ENCODE data around the gene SLC38A4. TPM values are rescaled to one million over a fixed set of nuclear protein-coding genes. Genes with fewer than 3 reads are reported as not detected.
"Not testable (repeated sequence)": the region's sequence is repeated elsewhere in the genome, so short reads cannot be mapped to it uniquely, and the experiment has no call there.

SLC38A4 gene
- total RNA-seq, 1 experiment from 2014 or later, result 0.96 TPM

DNA sequence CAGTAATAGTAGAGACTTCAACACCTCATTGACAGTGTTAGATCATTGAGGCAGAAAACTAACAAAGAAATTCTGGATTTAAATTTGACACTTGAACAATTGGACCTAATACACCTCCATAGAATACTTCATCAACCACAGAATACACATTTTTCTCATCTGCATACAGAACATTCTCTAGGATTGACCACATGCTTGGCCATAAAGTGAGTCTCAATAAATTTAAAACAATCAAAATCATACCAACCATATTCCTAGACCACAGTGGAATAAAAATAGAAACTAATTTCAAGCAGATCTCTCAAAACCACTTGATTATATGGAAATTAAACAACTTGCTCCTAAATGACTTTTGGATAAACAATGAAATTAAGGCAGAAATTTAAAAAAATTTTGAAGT is 82.3 kb downstream of the SLC38A4 start:
- Histone ChIP-seq H3K9me3 (ENCODE audit: control insufficient read depth, low read depth, low read length) (no peaks in the 10 kb centered on the region), H3K56ac (ENCODE audit: insufficient read length, low read depth, low read length) (no peak overlapping the region), H3T11ph (ENCODE audit: low read length) (no peak overlapping the region), H3K23ac (ENCODE audit: insufficient read length, low read depth, low read length) (no peak overlapping the region), H2BK15ac (ENCODE audit: low read depth, low read length) (no peak overlapping the region), H3K79me2 (ENCODE audit: insufficient read depth, low read length) (no peaks in the 10 kb centered on the region), H3K14ac (ENCODE audit: insufficient read depth, low read length) (no peak overlapping the region), H2AFZ (ENCODE audit: low read length) (no peak overlapping the region), H4K5ac (ENCODE audit: insufficient read length, low read depth, low read length) (no peak overlapping the region), H2BK120ac (ENCODE audit: low read depth, low read length, poor library complexity, severe bottlenecking) (no peak overlapping the region), H3K79me1 (ENCODE audit: insufficient read depth, low read depth, low read length, poor library complexity, severe bottlenecking) (no peaks in the 10 kb centered on the region), H2AK5ac (ENCODE audit: insufficient read length, low read length) (no peak overlapping the region), H3K4me2 (ENCODE audit: insufficient read depth, insufficient read length, low read length) (no peak overlapping the region), H2BK5ac (ENCODE audit: insufficient read length, low read length) (no peak overlapping the region), H4K20me1 (ENCODE audit: control insufficient read depth, insufficient read depth, insufficient read length) (no peaks in the 10 kb centered on the region), H3K27me3 (ENCODE audit: insufficient read depth, low read length) (no peaks in the 10 kb centered on the region), H3K27ac (ENCODE audit: insufficient read length, low read depth, low read length) (no peak overlapping the region), H2BK12ac (ENCODE audit: insufficient read length, low read depth, low read length) (no peak overlapping the region), H3K23me2 (ENCODE audit: insufficient read length, low read depth, low read length, poor library complexity, severe bottlenecking) (no peaks in the 10 kb centered on the region), H3K18ac (ENCODE audit: insufficient read length, low read depth, low read length) (no peak overlapping the region), H2BK20ac (ENCODE audit: low read depth, low read length, poor library complexity, severe bottlenecking) (no peak overlapping the region), H3K4ac (ENCODE audit: low read depth, low read length) (no peak overlapping the region), H4K8ac (replicated peaks; ENCODE audit: insufficient read length, low read depth, low read length) (no peak overlapping the region), H4K91ac (ENCODE audit: insufficient read length, low read depth, low read length) (no peak overlapping the region), H3K4me1 (ENCODE audit: insufficient read depth, low read length) (no peaks in the 10 kb centered on the region), H3K9ac (ENCODE audit: extremely low read depth, insufficient read length, low read length) (no peak overlapping the region)
- Mint-ChIP-seq H3K4me3 (no peak overlapping the region), H3K27ac (no peak overlapping the region), H3K4me1 (no peaks in the 10 kb centered on the region), H3K36me3 (ENCODE audit: insufficient read depth in 1 of 3, low read depth in 3 of 3) (peaks cover 0 to 6% (median 0%) of the 10 kb centered on the region in 3 experiments; a peak in 3 of 7 replicates), H3K27me3 (ENCODE audit: low read depth) (no peaks in the 10 kb centered on the region; the same call in 1 of the 2 replicates), H3K9me3 (peaks cover 19 to 21% of the 10 kb centered on the region in 2 experiments; a peak in 4 of 5 replicates)
- TF ChIP-seq, protein P1, sequence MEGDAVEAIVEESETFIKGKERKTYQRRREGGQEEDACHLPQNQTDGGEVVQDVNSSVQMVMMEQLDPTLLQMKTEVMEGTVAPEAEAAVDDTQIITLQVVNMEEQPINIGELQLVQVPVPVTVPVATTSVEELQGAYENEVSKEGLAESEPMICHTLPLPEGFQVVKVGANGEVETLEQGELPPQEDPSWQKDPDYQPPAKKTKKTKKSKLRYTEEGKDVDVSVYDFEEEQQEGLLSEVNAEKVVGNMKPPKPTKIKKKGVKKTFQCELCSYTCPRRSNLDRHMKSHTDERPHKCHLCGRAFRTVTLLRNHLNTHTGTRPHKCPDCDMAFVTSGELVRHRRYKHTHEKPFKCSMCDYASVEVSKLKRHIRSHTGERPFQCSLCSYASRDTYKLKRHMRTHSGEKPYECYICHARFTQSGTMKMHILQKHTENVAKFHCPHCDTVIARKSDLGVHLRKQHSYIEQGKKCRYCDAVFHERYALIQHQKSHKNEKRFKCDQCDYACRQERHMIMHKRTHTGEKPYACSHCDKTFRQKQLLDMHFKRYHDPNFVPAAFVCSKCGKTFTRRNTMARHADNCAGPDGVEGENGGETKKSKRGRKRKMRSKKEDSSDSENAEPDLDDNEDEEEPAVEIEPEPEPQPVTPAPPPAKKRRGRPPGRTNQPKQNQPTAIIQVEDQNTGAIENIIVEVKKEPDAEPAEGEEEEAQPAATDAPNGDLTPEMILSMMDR (conservative IDR thresholded peaks at IDR 0.05), result no peak
- DNase-seq, result no peak

DNA sequence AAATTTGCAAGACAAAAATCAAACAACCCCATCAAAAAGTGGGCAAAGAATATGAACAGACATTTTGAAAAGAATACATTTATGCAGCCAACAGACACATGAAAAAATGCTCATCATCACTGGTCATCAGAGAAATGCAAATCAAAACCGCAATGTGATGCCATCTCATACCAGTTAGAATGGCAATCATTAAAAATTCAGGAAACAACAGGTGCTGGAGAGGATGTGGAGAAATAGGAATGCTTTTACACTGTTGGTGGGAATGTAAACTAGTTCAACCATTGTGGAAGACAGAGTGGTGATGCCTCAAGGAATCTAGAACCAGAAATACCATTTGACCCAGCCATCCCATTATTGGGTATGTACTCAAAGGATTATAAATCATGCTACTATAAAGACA is 83.5 kb downstream of the SLC38A4 start:
- not testable (repeated sequence) for H3K27me3 Mint-ChIP-seq (ENCODE audit: low read depth); H3K27me3 ChIP-seq (ENCODE audit: insufficient read depth, low read length); H3K4me2 ChIP-seq (ENCODE audit: insufficient read depth, insufficient read length, low read length); H3K27ac Mint-ChIP-seq; H3K23me2 ChIP-seq (ENCODE audit: insufficient read length, low read depth, low read length, poor library complexity, severe bottlenecking); H2BK120ac ChIP-seq (ENCODE audit: low read depth, low read length, poor library complexity, severe bottlenecking); H3K4me3 Mint-ChIP-seq; H2AK5ac ChIP-seq (ENCODE audit: insufficient read length, low read length); H3K18ac ChIP-seq (ENCODE audit: insufficient read length, low read depth, low read length); H4K20me1 ChIP-seq (ENCODE audit: control insufficient read depth, insufficient read depth, insufficient read length); H2BK5ac ChIP-seq (ENCODE audit: insufficient read length, low read length); H3K9ac ChIP-seq (ENCODE audit: extremely low read depth, insufficient read length, low read length); H2BK20ac ChIP-seq (ENCODE audit: low read depth, low read length, poor library complexity, severe bottlenecking); H3K9me3 ChIP-seq (ENCODE audit: control insufficient read depth, low read depth, low read length); H3K27ac ChIP-seq (ENCODE audit: insufficient read length, low read depth, low read length); H3K23ac ChIP-seq (ENCODE audit: insufficient read length, low read depth, low read length); H3K79me2 ChIP-seq (ENCODE audit: insufficient read depth, low read length); H4K91ac ChIP-seq (ENCODE audit: insufficient read length, low read depth, low read length); H2BK15ac ChIP-seq (ENCODE audit: low read depth, low read length); H3K36me3 Mint-ChIP-seq (ENCODE audit: insufficient read depth in 1 of 3, low read depth in 3 of 3); H3K56ac ChIP-seq (ENCODE audit: insufficient read length, low read depth, low read length); H4K8ac ChIP-seq (replicated peaks; ENCODE audit: insufficient read length, low read depth, low read length); H3K4me1 ChIP-seq (ENCODE audit: insufficient read depth, low read length); H3K79me1 ChIP-seq (ENCODE audit: insufficient read depth, low read depth, low read length, poor library complexity, severe bottlenecking); H4K5ac ChIP-seq (ENCODE audit: insufficient read length, low read depth, low read length); H3K14ac ChIP-seq (ENCODE audit: insufficient read depth, low read length); H2AFZ ChIP-seq (ENCODE audit: low read length); H3K4ac ChIP-seq (ENCODE audit: low read depth, low read length); H2BK12ac ChIP-seq (ENCODE audit: insufficient read length, low read depth, low read length); H3T11ph ChIP-seq (ENCODE audit: low read length); DNase-seq; H3K4me1 Mint-ChIP-seq
- no CpG with 5 or more reads among the region's 1 CpG for WGBS (ENCODE audit: extremely low coverage, insufficient read length, low lambda C conversion rate)
- peaks cover 26 to 32% of the 10 kb centered on the region in 2 experiments for H3K9me3 Mint-ChIP-seq
